ENCODE measurements around the gene DHFR. TPM values are rescaled to one million over a fixed set of nuclear protein-coding genes. Genes with fewer than 3 reads are reported as not detected.

DHFR gene
- total RNA-seq, 1 donor from 2014 or later = 0.53 TPM

- H3K27ac ChIP-seq = no peak overlapping the region
- intact Hi-C loops (cut with DNase I) = no loop called here
- TF ChIP-seq, protein P1, sequence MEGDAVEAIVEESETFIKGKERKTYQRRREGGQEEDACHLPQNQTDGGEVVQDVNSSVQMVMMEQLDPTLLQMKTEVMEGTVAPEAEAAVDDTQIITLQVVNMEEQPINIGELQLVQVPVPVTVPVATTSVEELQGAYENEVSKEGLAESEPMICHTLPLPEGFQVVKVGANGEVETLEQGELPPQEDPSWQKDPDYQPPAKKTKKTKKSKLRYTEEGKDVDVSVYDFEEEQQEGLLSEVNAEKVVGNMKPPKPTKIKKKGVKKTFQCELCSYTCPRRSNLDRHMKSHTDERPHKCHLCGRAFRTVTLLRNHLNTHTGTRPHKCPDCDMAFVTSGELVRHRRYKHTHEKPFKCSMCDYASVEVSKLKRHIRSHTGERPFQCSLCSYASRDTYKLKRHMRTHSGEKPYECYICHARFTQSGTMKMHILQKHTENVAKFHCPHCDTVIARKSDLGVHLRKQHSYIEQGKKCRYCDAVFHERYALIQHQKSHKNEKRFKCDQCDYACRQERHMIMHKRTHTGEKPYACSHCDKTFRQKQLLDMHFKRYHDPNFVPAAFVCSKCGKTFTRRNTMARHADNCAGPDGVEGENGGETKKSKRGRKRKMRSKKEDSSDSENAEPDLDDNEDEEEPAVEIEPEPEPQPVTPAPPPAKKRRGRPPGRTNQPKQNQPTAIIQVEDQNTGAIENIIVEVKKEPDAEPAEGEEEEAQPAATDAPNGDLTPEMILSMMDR (IDR thresholded peaks at IDR 0.05) = no peak
- no peaks in the 10 kb centered on the region for H3K9me3 ChIP-seq
- no peaks in the 10 kb centered on the region for H3K27me3 ChIP-seq
- no peak for DNase-seq (ENCODE audit: low spot score in 2 of 2)
- no peaks in the 10 kb centered on the region for H3K36me3 ChIP-seq
- no peaks in the 10 kb centered on the region for H3K4me1 ChIP-seq
- no peak overlapping the region for H3K4me3 ChIP-seq
These were observed 78.4 kb downstream of the DHFR start for GRCh38 chr5:80576383-80576782.

Other genes with a start within 250 kb of the DHFR start
- 10.0 TPM for gene ZFYVE16, start 246.9 kb downstream of the DHFR start, total RNA-seq
- not detected for gene FAM151B, start 166.9 kb downstream of the DHFR start, total RNA-seq
- gene ANKRD34B, start 84.7 kb downstream of the DHFR start, total RNA-seq = not detected
- 8.7 TPM for gene MSH3, start 331 bp downstream of the DHFR start, total RNA-seq

Data from ascending aorta (tissue), 2 donors.